Gastroesophageal sphincter (tissue), 3 donors: Measurements from ENCODE around the gene GALNT18.

Experiments
- CTCF ChIP-seq, 4 experiments: fragments of 200-600 bp in 2 of 4; fragments of 450-650 bp in 2 of 4; sonication (generic) in 1 of 4; IDR thresholded peaks; one replicate each; pipeline ENCODE4 v1.5.1; 2017 to 2019; ENCODE audit warnings: antibody characterized with exemption in 4 of 4, mild to moderate bottlenecking in 2 of 4, moderate library complexity in 2 of 4
- EP300 ChIP-seq: sonication (generic); formaldehyde crosslinking; IDR thresholded peaks from one replicate; pipeline ENCODE4 v1.6.1; 2017; ENCODE audit warnings: antibody characterized with exemption, mild to moderate bottlenecking
- POLR2A ChIP-seq, 2 donors: fragments of 450-650 bp; IDR thresholded peaks; one replicate each; pipeline ENCODE4 v1.6.1; 2017; ENCODE audit warnings: antibody characterized with exemption in 2 of 2, mild to moderate bottlenecking in 2 of 2, moderate library complexity in 1 of 2
- POLR2AphosphoS5 ChIP-seq: sonication (generic); formaldehyde crosslinking; IDR thresholded peaks from one replicate; pipeline ENCODE4 v1.6.1; 2017; ENCODE audit warnings: antibody characterized with exemption

GRCh38 chr11:11370255-11370961 is 251.4 kb downstream of the GALNT18 start:
- TF ChIP-seq POLR2AphosphoS5 (no peak), CTCF (IDR thresholded peaks at IDR 0.05) (no peak), POLR2A (IDR thresholded peaks at IDR 0.05) (no peak), EP300 (no peak)
